Stomach (tissue), 4 donors: Measurements from ENCODE around the gene FUT8.

Experiments used
- EP300 ChIP-seq: sonication (generic); formaldehyde crosslinking; IDR thresholded peaks from one replicate; pipeline ENCODE4 v1.6.1; 2017; ENCODE audit warnings: antibody characterized with exemption
- POLR2A ChIP-seq, 4 donors: fragments of 450-650 bp; IDR thresholded peaks; one replicate each; pipeline ENCODE4 v1.6.1; 2016; ENCODE audit warnings: antibody characterized with exemption in 4 of 4, control low read depth in 2 of 4, mild to moderate bottlenecking in 1 of 4, moderate library complexity in 1 of 4
- TF ChIP-seq, protein P1 (sequence below), 7 experiments: fragments of 450-650 bp in 4 of 7; fragments of 200-600 bp in 3 of 7; sonication (generic) in 3 of 7; IDR thresholded peaks; one replicate each; pipeline ENCODE4 v1.5.1; 2016 to 2019; ENCODE audit warnings: antibody characterized with exemption in 7 of 7, control low read depth in 2 of 7, mild to moderate bottlenecking in 1 of 7

GRCh38 chr14:65772466-65772865 lies 359.9 kb downstream of the FUT8 start:
- TF ChIP-seq POLR2A (IDR thresholded peaks at IDR 0.05) (no peak), EP300 (no peak)
- TF ChIP-seq, protein P1, sequence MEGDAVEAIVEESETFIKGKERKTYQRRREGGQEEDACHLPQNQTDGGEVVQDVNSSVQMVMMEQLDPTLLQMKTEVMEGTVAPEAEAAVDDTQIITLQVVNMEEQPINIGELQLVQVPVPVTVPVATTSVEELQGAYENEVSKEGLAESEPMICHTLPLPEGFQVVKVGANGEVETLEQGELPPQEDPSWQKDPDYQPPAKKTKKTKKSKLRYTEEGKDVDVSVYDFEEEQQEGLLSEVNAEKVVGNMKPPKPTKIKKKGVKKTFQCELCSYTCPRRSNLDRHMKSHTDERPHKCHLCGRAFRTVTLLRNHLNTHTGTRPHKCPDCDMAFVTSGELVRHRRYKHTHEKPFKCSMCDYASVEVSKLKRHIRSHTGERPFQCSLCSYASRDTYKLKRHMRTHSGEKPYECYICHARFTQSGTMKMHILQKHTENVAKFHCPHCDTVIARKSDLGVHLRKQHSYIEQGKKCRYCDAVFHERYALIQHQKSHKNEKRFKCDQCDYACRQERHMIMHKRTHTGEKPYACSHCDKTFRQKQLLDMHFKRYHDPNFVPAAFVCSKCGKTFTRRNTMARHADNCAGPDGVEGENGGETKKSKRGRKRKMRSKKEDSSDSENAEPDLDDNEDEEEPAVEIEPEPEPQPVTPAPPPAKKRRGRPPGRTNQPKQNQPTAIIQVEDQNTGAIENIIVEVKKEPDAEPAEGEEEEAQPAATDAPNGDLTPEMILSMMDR (IDR thresholded peaks at IDR 0.05) = no peak
